SU-DHL-6 (cell line): ENCODE measurements around the gene MREG.

Experiments
- H2AFZ ChIP-seq: fragments of 200-600 bp; sonication (generic); 2 replicates; pipeline ENCODE4 v1.6.1; 2014; ENCODE audit warnings: low read depth, mild to moderate bottlenecking, moderate library complexity, mixed read lengths, antibody characterized with exemption, low read length; ENCODE audit not compliant: severe bottlenecking
- H3F3A ChIP-seq: fragments of 200-600 bp; shearing (Covaris generic); 2 replicates; pipeline ENCODE4 v1.6.0; 2016; ENCODE audit warnings: antibody characterized with exemption, mild to moderate bottlenecking; ENCODE audit not compliant: insufficient read depth
- H3K27ac ChIP-seq: fragments of 200-600 bp; sonication (generic); 2 replicates; pipeline ENCODE4 v1.5.1; 2016; ENCODE audit warnings: low read depth, mild to moderate bottlenecking, low read length, moderate library complexity, mixed read lengths
- H3K27me3 ChIP-seq: fragments of 200-600 bp; sonication (generic), shearing (Covaris generic); 2 replicates; pipeline ENCODE4 v1.6.0; 2014; ENCODE audit warnings: mild to moderate bottlenecking, low read length
- H3K36me3 ChIP-seq: fragments of 200-600 bp; sonication (generic); 2 replicates; pipeline ENCODE4 v1.6.1; 2014; ENCODE audit warnings: mild to moderate bottlenecking, low read length, mixed read lengths
- H3K4me2 ChIP-seq: fragments of 300-600, 200-600 bp; shearing (Covaris generic), sonication (generic); 2 replicates; pipeline ENCODE4 v1.6.0; 2014; ENCODE audit warnings: low read length, low read depth, mild to moderate bottlenecking; ENCODE audit not compliant: poor library complexity, severe bottlenecking
- H3K4me3 ChIP-seq: fragments of 200-600 bp; sonication (generic); 2 replicates; pipeline ENCODE4 v1.5.1; 2014; ENCODE audit warnings: antibody characterized with exemption, low read length, mild to moderate bottlenecking, mixed read lengths; ENCODE audit not compliant: insufficient read depth, poor library complexity, severe bottlenecking
- H3K79me2 ChIP-seq: fragments of 200-600 bp; sonication (generic); 2 replicates; pipeline ENCODE4 v1.6.1; 2014; ENCODE audit warnings: mild to moderate bottlenecking, low read length, moderate library complexity; ENCODE audit not compliant: insufficient read depth
- H3K9ac ChIP-seq: fragments of 200-600 bp; sonication (generic); 2 replicates; pipeline ENCODE4 v1.7.0; 2014; ENCODE audit warnings: mild to moderate bottlenecking, low read length
- H3K9me2 ChIP-seq: fragments of 200-600 bp; sonication (generic); replicated peaks from 2 replicates; pipeline ENCODE4 v1.6.1; 2014; ENCODE audit warnings: low read length; ENCODE audit not compliant: insufficient read depth
- H3K9me3 ChIP-seq: fragments of 200-600 bp; sonication (generic); 2 replicates; pipeline ENCODE4 v1.6.1; 2014; ENCODE audit warnings: low read length, mixed read lengths; ENCODE audit not compliant: insufficient read depth
- H4K20me1 ChIP-seq: fragments of 200-600 bp; sonication (generic); 2 replicates; pipeline ENCODE4 v1.6.1; 2014; ENCODE audit warnings: low read depth, mild to moderate bottlenecking, antibody characterized with exemption, low read length, moderate library complexity, mixed read lengths
- EZH2phosphoT487 ChIP-seq: fragments of 200-600 bp; sonication (generic), shearing (Covaris generic); conservative IDR thresholded peaks from 2 replicates; pipeline ENCODE4 v1.6.1; 2018; ENCODE audit warnings: mild to moderate bottlenecking, antibody characterized with exemption, low read length, moderate library complexity, mixed read lengths
- TF ChIP-seq, protein P1 (sequence below): fragments of 200-600 bp; sonication (generic); IDR thresholded peaks from one replicate; pipeline ENCODE4 v1.5.1; 2017; ENCODE audit warnings: antibody characterized with exemption, mild to moderate bottlenecking, low read length, moderate library complexity; ENCODE audit not compliant: insufficient read depth, poor library complexity, severe bottlenecking

MREG gene, protein sequence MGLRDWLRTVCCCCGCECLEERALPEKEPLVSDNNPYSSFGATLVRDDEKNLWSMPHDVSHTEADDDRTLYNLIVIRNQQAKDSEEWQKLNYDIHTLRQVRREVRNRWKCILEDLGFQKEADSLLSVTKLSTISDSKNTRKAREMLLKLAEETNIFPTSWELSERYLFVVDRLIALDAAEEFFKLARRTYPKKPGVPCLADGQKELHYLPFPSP

DNA sequence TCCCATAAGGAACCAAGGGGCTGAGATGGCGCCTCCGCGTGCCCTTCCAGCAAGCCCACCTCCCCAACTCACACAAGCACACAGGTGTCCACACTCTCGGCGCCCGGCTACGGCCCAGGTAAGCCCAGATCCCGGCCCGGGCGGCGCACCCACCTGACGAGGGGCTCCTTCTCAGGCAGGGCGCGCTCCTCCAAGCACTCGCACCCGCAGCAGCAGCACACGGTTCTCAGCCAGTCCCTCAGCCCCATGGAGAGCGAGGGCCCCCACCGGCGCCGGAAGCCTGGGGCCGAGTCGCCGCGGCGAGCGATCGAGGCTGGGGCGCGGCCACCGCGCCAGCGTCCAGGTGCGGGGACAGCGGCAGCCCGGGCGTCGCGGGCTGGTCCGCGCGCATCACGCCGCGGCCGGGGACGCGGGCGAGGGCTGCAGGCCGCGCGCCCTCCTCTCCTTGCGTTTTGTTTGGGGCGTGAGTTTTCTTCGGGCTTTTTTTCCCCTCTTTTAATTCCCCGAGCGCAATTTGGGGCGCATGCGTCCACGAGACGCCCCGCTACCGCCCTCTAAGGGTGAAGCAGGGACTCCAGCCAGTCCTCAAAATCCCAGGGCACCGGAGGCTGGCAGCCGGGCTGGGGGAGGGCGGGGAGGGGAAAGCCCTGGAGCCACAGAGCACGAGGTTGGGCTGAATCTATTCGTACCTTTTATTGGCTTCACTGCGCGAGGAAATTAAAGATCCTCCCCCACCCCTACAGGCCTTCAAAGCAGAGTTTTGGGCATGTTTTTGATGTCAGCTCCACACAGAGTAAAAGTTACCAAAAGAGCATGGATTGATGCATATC is at the start of gene MREG:
TSS of gene MREG (minus strand) at position 472 of the 830 bp plus-strand sequence. CDS start at position 248, 224 bp downstream.
- Histone ChIP-seq H2AFZ (peak within 1 kb of the TSS; percentile 94), H3K4me3 (peak within 1 kb of the TSS; percentile 62), H3K27ac (no peak within 1 kb of the TSS), H3K79me2 (peaks cover 6% of the 10 kb centered on the region; the same call in 1 of the 2 replicates), H4K20me1 (no peaks in the 10 kb centered on the region), H3K4me2 (peak within 1 kb of the TSS; percentile 63), H3F3A (peaks cover 7% of the 10 kb centered on the region; the same call in 1 of the 2 replicates), H3K9ac (peak within 1 kb of the TSS; percentile 67), H3K36me3 (no peaks in the 10 kb centered on the region), H3K27me3 (no peaks in the 10 kb centered on the region), H3K9me3 (no peaks in the 10 kb centered on the region), H3K9me2 (no peaks in the 10 kb centered on the region)
- TF ChIP-seq EZH2phosphoT487: no peak
- TF ChIP-seq, protein P1, sequence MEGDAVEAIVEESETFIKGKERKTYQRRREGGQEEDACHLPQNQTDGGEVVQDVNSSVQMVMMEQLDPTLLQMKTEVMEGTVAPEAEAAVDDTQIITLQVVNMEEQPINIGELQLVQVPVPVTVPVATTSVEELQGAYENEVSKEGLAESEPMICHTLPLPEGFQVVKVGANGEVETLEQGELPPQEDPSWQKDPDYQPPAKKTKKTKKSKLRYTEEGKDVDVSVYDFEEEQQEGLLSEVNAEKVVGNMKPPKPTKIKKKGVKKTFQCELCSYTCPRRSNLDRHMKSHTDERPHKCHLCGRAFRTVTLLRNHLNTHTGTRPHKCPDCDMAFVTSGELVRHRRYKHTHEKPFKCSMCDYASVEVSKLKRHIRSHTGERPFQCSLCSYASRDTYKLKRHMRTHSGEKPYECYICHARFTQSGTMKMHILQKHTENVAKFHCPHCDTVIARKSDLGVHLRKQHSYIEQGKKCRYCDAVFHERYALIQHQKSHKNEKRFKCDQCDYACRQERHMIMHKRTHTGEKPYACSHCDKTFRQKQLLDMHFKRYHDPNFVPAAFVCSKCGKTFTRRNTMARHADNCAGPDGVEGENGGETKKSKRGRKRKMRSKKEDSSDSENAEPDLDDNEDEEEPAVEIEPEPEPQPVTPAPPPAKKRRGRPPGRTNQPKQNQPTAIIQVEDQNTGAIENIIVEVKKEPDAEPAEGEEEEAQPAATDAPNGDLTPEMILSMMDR: peak; percentile 68

DNA sequence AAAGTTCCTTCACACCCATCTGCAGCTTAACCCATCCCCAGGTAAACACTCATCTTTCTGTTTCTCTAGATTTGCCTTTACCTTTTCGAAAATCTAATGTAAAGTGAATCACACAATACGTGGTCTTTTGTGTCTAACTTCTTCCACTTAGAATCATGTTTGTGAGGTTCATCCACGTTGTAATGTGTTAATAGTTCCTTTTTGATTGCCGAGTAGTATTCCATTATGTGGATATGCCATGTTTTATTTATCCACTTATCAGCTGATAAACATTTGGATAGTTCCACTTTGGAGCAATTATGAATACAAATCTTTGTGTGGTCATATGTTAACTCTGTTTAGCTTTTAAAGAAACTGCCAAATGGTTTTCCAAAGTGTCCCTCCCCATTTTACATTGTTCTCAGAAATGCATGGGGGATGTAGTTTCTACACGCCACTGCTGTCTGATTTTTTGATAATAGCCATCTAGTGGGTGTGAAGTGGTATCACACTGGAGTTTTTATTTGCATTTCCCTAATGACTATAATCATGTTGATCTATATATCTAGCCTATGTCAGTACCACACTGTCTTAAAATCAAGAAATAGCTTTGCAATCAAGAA is 46.0 kb upstream of the MREG start:
- Histone ChIP-seq H3K36me3 (no peaks in the 10 kb centered on the region), H3K79me2 (no peaks in the 10 kb centered on the region), H3K9me2 (no peaks in the 10 kb centered on the region), H3K27me3 (no peaks in the 10 kb centered on the region), H4K20me1 (no peaks in the 10 kb centered on the region), H3K4me3 (no peak overlapping the region), H3K4me2 (no peak overlapping the region), H2AFZ (no peak overlapping the region), H3K27ac (no peak overlapping the region), H3K9me3 (no peaks in the 10 kb centered on the region), H3K9ac (no peak overlapping the region), H3F3A (no peaks in the 10 kb centered on the region)
- no peak for TF ChIP-seq EZH2phosphoT487
- TF ChIP-seq, protein P1: no peak

DNA sequence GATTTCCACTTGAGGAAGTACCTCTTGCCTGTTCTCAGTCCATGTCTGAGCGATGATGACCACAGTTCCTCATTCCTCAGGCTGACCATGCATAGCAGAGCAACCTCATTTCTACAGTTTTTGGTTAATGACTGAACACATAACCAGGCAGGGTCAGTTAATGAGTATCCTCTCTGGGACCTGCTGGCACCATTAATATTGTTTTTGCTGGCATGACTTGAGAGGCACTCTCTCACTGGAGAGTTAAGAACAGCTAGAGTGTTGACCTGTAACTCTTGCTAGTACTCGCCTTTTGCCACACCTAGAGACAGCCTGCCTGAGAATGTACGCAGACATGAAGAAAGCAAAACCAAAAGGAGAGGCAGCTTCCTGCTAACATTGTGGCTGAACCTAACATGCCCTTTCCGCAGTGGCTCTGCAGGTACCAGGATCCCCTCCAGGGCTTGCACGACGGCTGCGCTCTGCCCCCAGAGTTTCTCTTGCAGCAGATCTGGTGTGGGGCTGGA is 44.4 kb upstream of the MREG start:
- H3K36me3 ChIP-seq: no peaks in the 10 kb centered on the region
- no peaks in the 10 kb centered on the region for H3F3A ChIP-seq
- no peaks in the 10 kb centered on the region for H3K9me3 ChIP-seq
- no peak for TF ChIP-seq EZH2phosphoT487
- TF ChIP-seq, protein P1: no peak
- H3K27me3 ChIP-seq: no peaks in the 10 kb centered on the region
- H4K20me1 ChIP-seq: no peaks in the 10 kb centered on the region
- no peak overlapping the region for H3K4me2 ChIP-seq
- no peak overlapping the region for H3K4me3 ChIP-seq
- H3K79me2 ChIP-seq: no peaks in the 10 kb centered on the region
- H3K9me2 ChIP-seq: no peaks in the 10 kb centered on the region
- H3K27ac ChIP-seq: no peak overlapping the region
- no peak overlapping the region for H2AFZ ChIP-seq
- H3K9ac ChIP-seq: no peak overlapping the region
